HepG2 (cell line): ENCODE results near the gene SKP1. TPM values are rescaled to one million over a fixed set of nuclear protein-coding genes. Genes with fewer than 3 reads are reported as not detected.

Source experiments
- MTA1 ChIP-seq: sonication (generic); formaldehyde crosslinking; IDR thresholded peaks from 2 replicates; pipeline ENCODE4 v1.4.0; 2020; ENCODE audit warnings: missing genetic modification reagents, mild to moderate bottlenecking, borderline replicate concordance
- NCOA1 ChIP-seq: sonication (generic); formaldehyde crosslinking; IDR thresholded peaks from 2 replicates; pipeline ENCODE4 v1.9.0; 2021; ENCODE audit warnings: missing genetic modification reagents
- NKX3-1 ChIP-seq: sonication (generic); formaldehyde crosslinking; IDR thresholded peaks from 2 replicates; pipeline ENCODE4 v1.5.0; 2020; ENCODE audit warnings: missing genetic modification reagents
- SAFB2 ChIP-seq: sonication (generic); formaldehyde crosslinking; IDR thresholded peaks from 2 replicates; pipeline ENCODE4 v1.5.1; 2020; ENCODE audit warnings: missing genetic modification reagents, low read depth, mild to moderate bottlenecking, borderline replicate concordance
- SCMH1 ChIP-seq: sonication (generic); formaldehyde crosslinking; IDR thresholded peaks from 2 replicates; pipeline ENCODE4 v1.9.0; 2021; ENCODE audit warnings: missing genetic modification reagents, mild to moderate bottlenecking, borderline replicate concordance
- SRSF9 ChIP-seq: fragments of 200-400 bp; formaldehyde crosslinking; IDR thresholded peaks from 2 replicates; pipeline ENCODE4 v1.6.1; 2018; ENCODE audit warnings: borderline replicate concordance, mild to moderate bottlenecking, low read depth, low read length; ENCODE audit not compliant: insufficient read depth, poor library complexity, severe bottlenecking
- THAP11 ChIP-seq: IDR thresholded peaks from 2 replicates; pipeline ENCODE4 v1.6.1; 2016; ENCODE audit warnings: missing biosample characterization, missing genetic modification reagents
- ZNF138 ChIP-seq: sonication (generic); formaldehyde crosslinking; IDR thresholded peaks from 2 replicates; pipeline ENCODE4 v1.5.0; 2020; ENCODE audit warnings: mild to moderate bottlenecking, low read depth, missing genetic modification reagents
- ZNF17 ChIP-seq: sonication (generic); formaldehyde crosslinking; IDR thresholded peaks from 2 replicates; pipeline ENCODE4 v1.5.0; 2020; ENCODE audit warnings: mild to moderate bottlenecking, missing genetic modification reagents
- ZNF232 ChIP-seq: sonication (generic); formaldehyde crosslinking; IDR thresholded peaks from 2 replicates; pipeline ENCODE4 v1.4.0; 2020; ENCODE audit warnings: missing genetic modification reagents, borderline replicate concordance
- ZNF235 ChIP-seq: sonication (generic); formaldehyde crosslinking; IDR thresholded peaks from 2 replicates; pipeline ENCODE4 v1.8.1; 2023; ENCODE audit warnings: mild to moderate bottlenecking, missing genetic modification reagents, borderline replicate concordance
- ZNF788 ChIP-seq: sonication (generic); formaldehyde crosslinking; IDR thresholded peaks from 2 replicates; pipeline ENCODE4 v1.5.0; 2020; ENCODE audit warnings: mild to moderate bottlenecking, missing genetic modification reagents, borderline replicate concordance
- polyA plus RNA-seq, 8 experiments: library from polyadenylated mRNA; depleted of rRNA in 3 of 8; stranded (reverse) in 7 of 8; unstranded in 1 of 8; fragments of >200 nt; fragmentation: Illumina TruSeq in 4 of 8; extraction: Trizol in 4 of 8; gene quantifications; 2 replicates each; pipeline versions ENCODE4 v1.2.1 to v1.2.3, GENCODE V29; 2011 to 2016; ENCODE audit warnings: low read depth in 4 of 8, missing spikeins in 1 of 8, mixed read lengths in 1 of 8; ENCODE audit not compliant: insufficient read depth in 1 of 8
- total RNA-seq, 5 experiments: library from RNA; depleted of rRNA; stranded (reverse); fragments of >200 nt; fragmentation: Illumina TruSeq; extraction: Trizol; gene quantifications; 2 replicates each; pipeline ENCODE4 v1.2.3, GENCODE V29; 2016; ENCODE audit warnings: low read depth in 1 of 5
- TF ChIP-seq, protein P1 (sequence below): sonication (generic); formaldehyde crosslinking; IDR thresholded peaks from 2 replicates; pipeline ENCODE4 v1.8.0; 2022; ENCODE audit warnings: mild to moderate bottlenecking, missing genetic modification reagents, moderate library complexity
- TF ChIP-seq, protein P2 (sequence below): sonication (generic); formaldehyde crosslinking; IDR thresholded peaks from 2 replicates; pipeline ENCODE4 v1.8.1; 2022; ENCODE audit warnings: low read depth, mild to moderate bottlenecking, missing genetic modification reagents
- TF ChIP-seq, protein P3 (sequence below): IDR thresholded peaks from 2 replicates; pipeline ENCODE4 v1.6.1; 2016
- TF ChIP-seq, protein P4 (sequence below): sonication (generic); formaldehyde crosslinking; IDR thresholded peaks from 2 replicates; pipeline ENCODE4 v1.4.0; 2020; ENCODE audit warnings: missing genetic modification reagents
- TF ChIP-seq, protein P5 (sequence below): sonication (generic); formaldehyde crosslinking; IDR thresholded peaks from 2 replicates; pipeline ENCODE4 v1.8.1; 2023; ENCODE audit warnings: mild to moderate bottlenecking, missing genetic modification reagents
- TF ChIP-seq, protein P6 (sequence below): sonication (generic); formaldehyde crosslinking; IDR thresholded peaks from 2 replicates; pipeline ENCODE4 v1.4.0; 2020; ENCODE audit warnings: missing genetic modification reagents

SKP1 gene
- total and polyA plus RNA-seq, 2 of the 13 experiments (the other 11 are each of a cell fraction or from before 2014, with no cell fraction given) = 134 to 340 TPM

DNA sequence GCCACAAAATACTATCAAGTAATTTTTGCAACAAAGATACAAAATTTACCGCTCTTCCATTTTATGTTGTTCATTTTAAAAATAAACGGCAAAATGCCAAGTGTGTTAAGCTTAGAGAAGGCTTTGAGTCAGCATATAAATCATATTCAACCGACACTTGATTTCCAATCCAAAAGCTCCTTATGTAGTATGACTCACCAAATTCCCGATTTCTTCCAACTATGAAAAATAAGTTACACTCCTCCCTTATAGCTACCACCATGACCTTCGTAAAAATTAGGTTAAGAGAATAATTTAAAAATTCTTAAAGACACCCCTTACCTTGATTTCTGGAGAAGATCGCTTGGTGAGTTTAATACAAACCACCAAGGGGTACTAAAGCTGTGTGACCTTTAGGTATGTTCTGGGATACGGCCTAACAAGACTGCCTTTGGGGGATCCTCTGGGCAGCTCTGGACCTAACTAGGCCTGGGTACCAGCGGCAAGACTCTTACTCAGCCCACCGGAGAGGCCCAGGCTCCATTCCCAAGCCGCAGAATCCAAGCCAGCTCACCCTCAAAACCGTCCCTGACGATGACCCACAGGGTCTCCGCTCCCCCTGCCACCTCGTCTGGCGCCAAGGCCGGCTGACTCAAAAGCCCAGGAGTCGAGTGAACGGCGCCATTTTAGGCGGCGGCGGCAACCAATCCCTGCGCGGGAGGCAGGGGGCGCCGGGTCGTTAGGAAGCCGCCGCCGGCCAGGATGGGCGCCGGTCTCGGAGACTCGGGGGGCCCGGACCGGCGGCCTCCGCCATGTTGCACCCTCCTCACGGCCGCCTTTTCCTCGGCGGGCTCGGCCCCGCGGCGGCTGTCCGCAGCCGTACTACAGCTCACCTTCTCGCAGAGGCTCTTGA, 48.4 kb upstream of the SKP1 start (continued):
- TF ChIP-seq, protein P1, sequence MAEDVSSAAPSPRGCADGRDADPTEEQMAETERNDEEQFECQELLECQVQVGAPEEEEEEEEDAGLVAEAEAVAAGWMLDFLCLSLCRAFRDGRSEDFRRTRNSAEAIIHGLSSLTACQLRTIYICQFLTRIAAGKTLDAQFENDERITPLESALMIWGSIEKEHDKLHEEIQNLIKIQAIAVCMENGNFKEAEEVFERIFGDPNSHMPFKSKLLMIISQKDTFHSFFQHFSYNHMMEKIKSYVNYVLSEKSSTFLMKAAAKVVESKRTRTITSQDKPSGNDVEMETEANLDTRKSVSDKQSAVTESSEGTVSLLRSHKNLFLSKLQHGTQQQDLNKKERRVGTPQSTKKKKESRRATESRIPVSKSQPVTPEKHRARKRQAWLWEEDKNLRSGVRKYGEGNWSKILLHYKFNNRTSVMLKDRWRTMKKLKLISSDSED (CRISPR knock-in tag) = no peak
- TF ChIP-seq ZNF138 (CRISPR knock-in tag) (no peak; the same call in 1 of the 2 replicates), ZNF17 (CRISPR knock-in tag) (no peak), THAP11 (CRISPR knock-in tag) (0 out of 2 replicates have a peak, but pooled peaks have one; percentile 8), SRSF9 (no peak), ZNF788 (CRISPR knock-in tag) (0 out of 2 replicates have a peak, but pooled peaks have one; percentile 7), ZNF235 (CRISPR knock-in tag) (0 out of 2 replicates have a peak, but pooled peaks have one; percentile 79), SCMH1 (CRISPR knock-in tag) (no peak), NCOA1 (CRISPR knock-in tag) (0 out of 2 replicates have a peak, but pooled peaks have one; percentile 23), MTA1 (CRISPR knock-in tag) (no peak), SAFB2 (0 out of 2 replicates have a peak, but pooled peaks have one; percentile 15), NKX3-1 (CRISPR knock-in tag) (no peak), ZNF232 (0 out of 2 replicates have a peak, but pooled peaks have one; percentile 36)
- TF ChIP-seq, protein P2, sequence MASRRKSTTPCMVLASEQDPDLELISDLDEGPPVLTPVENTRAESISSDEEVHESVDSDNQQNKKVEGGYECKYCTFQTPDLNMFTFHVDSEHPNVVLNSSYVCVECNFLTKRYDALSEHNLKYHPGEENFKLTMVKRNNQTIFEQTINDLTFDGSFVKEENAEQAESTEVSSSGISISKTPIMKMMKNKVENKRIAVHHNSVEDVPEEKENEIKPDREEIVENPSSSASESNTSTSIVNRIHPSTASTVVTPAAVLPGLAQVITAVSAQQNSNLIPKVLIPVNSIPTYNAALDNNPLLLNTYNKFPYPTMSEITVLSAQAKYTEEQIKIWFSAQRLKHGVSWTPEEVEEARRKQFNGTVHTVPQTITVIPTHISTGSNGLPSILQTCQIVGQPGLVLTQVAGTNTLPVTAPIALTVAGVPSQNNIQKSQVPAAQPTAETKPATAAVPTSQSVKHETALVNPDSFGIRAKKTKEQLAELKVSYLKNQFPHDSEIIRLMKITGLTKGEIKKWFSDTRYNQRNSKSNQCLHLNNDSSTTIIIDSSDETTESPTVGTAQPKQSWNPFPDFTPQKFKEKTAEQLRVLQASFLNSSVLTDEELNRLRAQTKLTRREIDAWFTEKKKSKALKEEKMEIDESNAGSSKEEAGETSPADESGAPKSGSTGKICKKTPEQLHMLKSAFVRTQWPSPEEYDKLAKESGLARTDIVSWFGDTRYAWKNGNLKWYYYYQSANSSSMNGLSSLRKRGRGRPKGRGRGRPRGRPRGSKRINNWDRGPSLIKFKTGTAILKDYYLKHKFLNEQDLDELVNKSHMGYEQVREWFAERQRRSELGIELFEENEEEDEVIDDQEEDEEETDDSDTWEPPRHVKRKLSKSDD (CRISPR knock-in tag) = no peak
- TF ChIP-seq, protein P3, sequence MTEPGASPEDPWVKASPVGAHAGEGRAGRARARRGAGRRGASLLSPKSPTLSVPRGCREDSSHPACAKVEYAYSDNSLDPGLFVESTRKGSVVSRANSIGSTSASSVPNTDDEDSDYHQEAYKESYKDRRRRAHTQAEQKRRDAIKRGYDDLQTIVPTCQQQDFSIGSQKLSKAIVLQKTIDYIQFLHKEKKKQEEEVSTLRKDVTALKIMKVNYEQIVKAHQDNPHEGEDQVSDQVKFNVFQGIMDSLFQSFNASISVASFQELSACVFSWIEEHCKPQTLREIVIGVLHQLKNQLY = no peak; the same call in 1 of the 2 replicates
- TF ChIP-seq, protein P4, sequence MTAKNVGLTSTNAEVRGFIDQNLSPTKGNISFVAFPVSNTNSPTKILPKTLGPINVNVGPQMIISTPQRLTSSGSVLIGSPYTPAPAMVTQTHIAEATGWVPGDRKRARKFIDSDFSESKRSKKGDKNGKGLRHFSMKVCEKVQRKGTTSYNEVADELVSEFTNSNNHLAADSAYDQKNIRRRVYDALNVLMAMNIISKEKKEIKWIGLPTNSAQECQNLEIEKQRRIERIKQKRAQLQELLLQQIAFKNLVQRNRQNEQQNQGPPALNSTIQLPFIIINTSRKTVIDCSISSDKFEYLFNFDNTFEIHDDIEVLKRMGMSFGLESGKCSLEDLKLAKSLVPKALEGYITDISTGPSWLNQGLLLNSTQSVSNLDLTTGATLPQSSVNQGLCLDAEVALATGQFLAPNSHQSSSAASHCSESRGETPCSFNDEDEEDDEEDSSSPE = peak; percentile 81
- TF ChIP-seq, protein P5, sequence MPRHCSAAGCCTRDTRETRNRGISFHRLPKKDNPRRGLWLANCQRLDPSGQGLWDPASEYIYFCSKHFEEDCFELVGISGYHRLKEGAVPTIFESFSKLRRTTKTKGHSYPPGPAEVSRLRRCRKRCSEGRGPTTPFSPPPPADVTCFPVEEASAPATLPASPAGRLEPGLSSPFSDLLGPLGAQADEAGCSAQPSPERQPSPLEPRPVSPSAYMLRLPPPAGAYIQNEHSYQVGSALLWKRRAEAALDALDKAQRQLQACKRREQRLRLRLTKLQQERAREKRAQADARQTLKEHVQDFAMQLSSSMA (CRISPR knock-in tag) = no peak
- TF ChIP-seq, protein P6, sequence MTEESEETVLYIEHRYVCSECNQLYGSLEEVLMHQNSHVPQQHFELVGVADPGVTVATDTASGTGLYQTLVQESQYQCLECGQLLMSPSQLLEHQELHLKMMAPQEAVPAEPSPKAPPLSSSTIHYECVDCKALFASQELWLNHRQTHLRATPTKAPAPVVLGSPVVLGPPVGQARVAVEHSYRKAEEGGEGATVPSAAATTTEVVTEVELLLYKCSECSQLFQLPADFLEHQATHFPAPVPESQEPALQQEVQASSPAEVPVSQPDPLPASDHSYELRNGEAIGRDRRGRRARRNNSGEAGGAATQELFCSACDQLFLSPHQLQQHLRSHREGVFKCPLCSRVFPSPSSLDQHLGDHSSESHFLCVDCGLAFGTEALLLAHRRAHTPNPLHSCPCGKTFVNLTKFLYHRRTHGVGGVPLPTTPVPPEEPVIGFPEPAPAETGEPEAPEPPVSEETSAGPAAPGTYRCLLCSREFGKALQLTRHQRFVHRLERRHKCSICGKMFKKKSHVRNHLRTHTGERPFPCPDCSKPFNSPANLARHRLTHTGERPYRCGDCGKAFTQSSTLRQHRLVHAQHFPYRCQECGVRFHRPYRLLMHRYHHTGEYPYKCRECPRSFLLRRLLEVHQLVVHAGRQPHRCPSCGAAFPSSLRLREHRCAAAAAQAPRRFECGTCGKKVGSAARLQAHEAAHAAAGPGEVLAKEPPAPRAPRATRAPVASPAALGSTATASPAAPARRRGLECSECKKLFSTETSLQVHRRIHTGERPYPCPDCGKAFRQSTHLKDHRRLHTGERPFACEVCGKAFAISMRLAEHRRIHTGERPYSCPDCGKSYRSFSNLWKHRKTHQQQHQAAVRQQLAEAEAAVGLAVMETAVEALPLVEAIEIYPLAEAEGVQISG = peak; percentile 57
